OCI-LY1 (cell line): ENCODE results near the gene CSNK2A1.

ENCODE experiments used
- H2AFZ ChIP-seq: fragments of 200-600 bp; sonication (generic), shearing (Covaris generic); 2 replicates; pipeline ENCODE4 v1.6.0; 2014; ENCODE audit warnings: antibody characterized with exemption, mild to moderate bottlenecking, low read length
- H3F3A ChIP-seq: fragments of 200-600 bp; sonication (generic), shearing (Covaris generic); 2 replicates; pipeline ENCODE4 v1.6.0; 2014; ENCODE audit warnings: mild to moderate bottlenecking, antibody characterized with exemption, low read length, moderate library complexity; ENCODE audit not compliant: insufficient read depth
- H3K27ac ChIP-seq: fragments of 200-600 bp; sonication (generic); 2 replicates; pipeline ENCODE4 v1.5.1; 2014; ENCODE audit warnings: low read length, mixed run types, mild to moderate bottlenecking, low read depth; ENCODE audit not compliant: poor library complexity, severe bottlenecking
- H3K27me3 ChIP-seq: fragments of 200-600 bp; sonication (generic); 2 replicates; pipeline ENCODE4 v1.6.0; 2014; ENCODE audit warnings: antibody characterized with exemption, mild to moderate bottlenecking, low read length, moderate library complexity; ENCODE audit not compliant: insufficient read depth
- H3K36me3 ChIP-seq: fragments of 200-600 bp; sonication (generic); 2 replicates; pipeline ENCODE4 v1.6.1; 2014; ENCODE audit warnings: mild to moderate bottlenecking, antibody characterized with exemption, low read length, moderate library complexity, mixed read lengths; ENCODE audit not compliant: insufficient read depth
- H3K4me1 ChIP-seq: fragments of 200-600 bp; sonication (generic); 2 replicates; pipeline ENCODE4 v1.5.1; 2014; ENCODE audit warnings: mild to moderate bottlenecking, low read length, moderate library complexity; ENCODE audit not compliant: insufficient read depth, severe bottlenecking
- H3K4me2 ChIP-seq: fragments of 200-600 bp; sonication (generic), shearing (Covaris generic); 2 replicates; pipeline ENCODE4 v1.6.1; 2014; ENCODE audit warnings: low read length
- H3K4me3 ChIP-seq: fragments of 200-600 bp; sonication (generic); 2 replicates; pipeline ENCODE4 v1.5.1; 2014; ENCODE audit warnings: low read length, low read depth, mild to moderate bottlenecking, mixed read lengths; ENCODE audit not compliant: poor library complexity, severe bottlenecking
- H3K79me2 ChIP-seq: fragments of 200-600 bp; shearing (Covaris generic); 2 replicates; pipeline ENCODE4 v1.6.1; 2016; ENCODE audit warnings: mixed run types, low read length, mixed read lengths; ENCODE audit not compliant: insufficient read depth
- H3K9ac ChIP-seq: fragments of 200-600 bp; sonication (generic), shearing (Covaris generic); 2 replicates; pipeline ENCODE4 v1.6.1; 2014; ENCODE audit warnings: mild to moderate bottlenecking, low read length, mixed read lengths
- H3K9me2 ChIP-seq: fragments of 200-600 bp; sonication (generic), shearing (Covaris generic); 2 replicates; pipeline ENCODE4 v1.6.1; 2014; ENCODE audit warnings: low read depth, mild to moderate bottlenecking, low read length, mixed read lengths
- H3K9me3 ChIP-seq: fragments of 200-600 bp; shearing (Covaris generic); 2 replicates; pipeline ENCODE4 v1.6.1; 2014; ENCODE audit warnings: low read length, mixed read lengths
- H4K20me1 ChIP-seq: fragments of 200-600 bp; sonication (generic), shearing (Covaris generic); 2 replicates; pipeline ENCODE4 v1.6.0; 2016; ENCODE audit warnings: mild to moderate bottlenecking, low read length; ENCODE audit not compliant: insufficient read depth
- CTCF ChIP-seq: fragments of 200-600 bp; sonication (generic), shearing (Covaris generic); IDR thresholded peaks from 2 replicates; pipeline ENCODE4 v1.5.1; 2017; ENCODE audit warnings: mild to moderate bottlenecking, antibody characterized with exemption, low read length, moderate library complexity, mixed read lengths
- EZH2 ChIP-seq: fragments of 200-600 bp; sonication (generic), shearing (Covaris generic); IDR thresholded peaks from 2 replicates; pipeline ENCODE4 v1.8.0; 2017; ENCODE audit warnings: borderline replicate concordance, mixed run types, mild to moderate bottlenecking, antibody characterized with exemption, low read length, moderate library complexity, mixed read lengths

CSNK2A1 gene

GRCh38 chr20:492159-492558 is 51.4 kb downstream of the CSNK2A1 start:
- H3K79me2 ChIP-seq, result no peaks in the 10 kb centered on the region
- no peak overlapping the region for H3K4me2 ChIP-seq
- H3K9ac ChIP-seq, result no peak overlapping the region
- H3K4me3 ChIP-seq, result no peak overlapping the region
- no peaks in the 10 kb centered on the region for H3K9me3 ChIP-seq
- no peaks in the 10 kb centered on the region for H3K27me3 ChIP-seq
- TF ChIP-seq EZH2 (no peak), CTCF (no peak)
- peaks cover 90% of the 10 kb centered on the region for H3K36me3 ChIP-seq
- H3K9me2 ChIP-seq, result no peaks in the 10 kb centered on the region
- H3F3A ChIP-seq, result no peaks in the 10 kb centered on the region
- H3K4me1 ChIP-seq, result no peaks in the 10 kb centered on the region
- no peak overlapping the region for H3K27ac ChIP-seq
- H2AFZ ChIP-seq, result no peak overlapping the region
- no peaks in the 10 kb centered on the region for H4K20me1 ChIP-seq

GRCh38 chr20:487655-488054 is 55.9 kb downstream of the CSNK2A1 start:
- no peak overlapping the region for H3K27ac ChIP-seq
- H3K9ac ChIP-seq, result no peak overlapping the region
- no peaks in the 10 kb centered on the region for H3K9me2 ChIP-seq

GRCh38 chr20:483815-484644 is 59.6 kb downstream of the CSNK2A1 start:
- TF ChIP-seq CTCF (no peak), EZH2 (no peak)
- Histone ChIP-seq H2AFZ (no peak overlapping the region), H4K20me1 (no peaks in the 10 kb centered on the region), H3K4me3 (no peak overlapping the region), H3K27me3 (no peaks in the 10 kb centered on the region), H3K4me2 (no peak overlapping the region), H3K4me1 (no peaks in the 10 kb centered on the region), H3K36me3 (peaks cover 91% of the 10 kb centered on the region), H3K27ac (no peak overlapping the region), H3K9me3 (no peaks in the 10 kb centered on the region), H3F3A (no peaks in the 10 kb centered on the region; the same call in 1 of the 2 replicates), H3K9me2 (no peaks in the 10 kb centered on the region), H3K9ac (no peak overlapping the region), H3K79me2 (no peaks in the 10 kb centered on the region)

More at GRCh38 chr20:487655-488054, 55.9 kb downstream of the CSNK2A1 start:
- Histone ChIP-seq H2AFZ (no peak overlapping the region), H3K79me2 (no peaks in the 10 kb centered on the region), H3K4me2 (no peak overlapping the region), H3K4me3 (no peak overlapping the region), H3K36me3 (peaks cover 92% of the 10 kb centered on the region), H4K20me1 (no peaks in the 10 kb centered on the region), H3K9me3 (no peaks in the 10 kb centered on the region), H3K27me3 (no peaks in the 10 kb centered on the region), H3F3A (no peaks in the 10 kb centered on the region), H3K4me1 (no peaks in the 10 kb centered on the region)
- TF ChIP-seq CTCF (no peak), EZH2 (no peak)
